GM21786 (cell line): ENCODE results near the gene LEMD3.

Experiments
- ATAC-seq: cut with Tn5 transposase; IDR thresholded peaks from one replicate; pipeline ENCODE4 v1.9.1; 2021; ENCODE audit not compliant: unreplicated experiment

Gene LEMD3

DNA sequence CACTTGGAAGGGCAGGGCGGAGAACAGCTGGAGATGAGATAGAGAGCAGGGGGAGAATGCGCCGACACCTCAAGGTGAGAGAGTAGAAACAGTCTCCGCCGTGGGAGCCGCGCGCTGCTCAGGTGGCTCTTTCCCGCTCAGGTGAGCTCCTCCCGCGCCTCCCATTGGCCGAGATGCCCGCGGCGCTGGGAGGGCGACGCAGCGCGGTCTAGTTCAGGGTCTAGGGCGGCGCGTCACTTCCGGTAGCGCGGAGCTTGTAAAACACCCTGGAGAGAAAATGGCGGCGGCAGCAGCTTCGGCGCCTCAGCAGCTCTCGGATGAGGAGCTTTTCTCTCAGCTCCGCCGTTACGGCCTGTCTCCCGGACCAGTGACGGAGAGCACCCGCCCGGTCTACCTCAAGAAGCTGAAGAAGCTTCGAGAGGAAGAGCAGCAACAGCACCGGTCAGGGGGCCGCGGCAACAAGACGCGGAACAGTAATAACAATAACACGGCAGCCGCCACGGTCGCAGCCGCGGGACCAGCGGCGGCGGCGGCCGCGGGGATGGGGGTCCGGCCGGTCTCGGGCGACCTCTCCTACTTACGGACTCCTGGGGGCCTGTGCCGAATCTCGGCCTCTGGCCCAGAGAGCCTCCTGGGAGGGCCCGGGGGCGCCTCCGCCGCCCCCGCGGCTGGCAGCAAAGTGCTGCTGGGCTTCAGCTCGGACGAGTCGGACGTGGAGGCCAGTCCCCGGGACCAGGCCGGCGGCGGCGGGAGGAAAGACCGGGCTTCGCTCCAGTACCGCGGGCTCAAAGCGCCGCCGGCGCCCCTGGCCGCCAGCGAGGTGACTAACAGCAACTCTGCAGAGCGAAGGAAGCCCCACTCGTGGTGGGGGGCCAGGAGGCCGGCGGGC, at the start of gene LEMD3:
Gene LEMD3, plus strand, starts transcription at position 264 of the 889 bp plus-strand sequence. Its CDS starts 14 bp downstream, at position 278.
- ATAC-seq: peak; percentile 90

DNA sequence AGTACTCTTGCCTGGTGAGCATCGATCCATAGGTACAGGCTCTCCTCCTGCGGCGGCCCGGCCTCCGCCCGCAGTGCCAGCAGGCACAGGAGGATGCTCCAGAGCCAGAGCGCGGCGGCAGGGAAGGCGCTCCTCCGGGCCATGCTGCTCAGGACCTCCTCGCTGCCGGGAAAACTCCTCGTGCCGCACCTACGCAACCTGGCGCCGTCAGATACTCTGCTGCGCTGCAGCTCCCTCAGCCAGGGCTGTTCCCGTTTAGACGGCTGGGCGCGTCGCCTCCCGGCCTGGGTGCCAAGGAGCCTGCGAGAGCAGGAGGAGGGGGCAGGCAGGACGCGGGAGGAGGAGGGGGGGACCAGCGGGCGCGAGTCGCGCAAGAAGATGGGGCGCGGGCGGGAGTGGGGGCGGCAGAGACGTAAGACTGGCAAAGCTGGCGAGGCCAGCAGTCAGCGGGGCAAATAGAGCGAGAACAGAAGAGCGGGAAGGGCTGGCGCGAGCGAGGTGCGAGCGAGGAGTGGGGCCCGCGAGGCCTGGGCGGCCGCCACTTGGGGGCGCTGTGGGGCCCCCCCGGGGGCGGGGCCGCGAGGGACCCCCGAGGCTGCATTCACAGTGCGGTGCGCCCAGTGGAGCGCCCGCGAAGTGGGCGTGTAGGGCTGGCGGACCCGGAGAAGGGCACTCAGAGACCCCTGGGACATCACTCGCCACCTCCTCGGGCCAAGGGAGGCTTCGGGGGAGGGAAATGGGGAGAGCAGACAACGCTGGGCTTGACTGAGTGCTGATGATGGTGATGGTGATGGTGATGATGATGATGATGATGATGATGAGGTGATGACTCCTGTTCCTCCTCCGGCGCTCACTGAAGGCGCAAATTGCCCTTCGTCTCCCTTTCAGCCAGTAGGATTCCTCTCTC, 48.1 kb upstream of the LEMD3 start, which contains the start of gene WIF1:
Gene WIF1, minus strand, starts transcription at position 257 of the 907 bp plus-strand sequence. Its CDS starts 114 bp downstream, at position 143.
- peak; percentile 74 for ATAC-seq

DNA sequence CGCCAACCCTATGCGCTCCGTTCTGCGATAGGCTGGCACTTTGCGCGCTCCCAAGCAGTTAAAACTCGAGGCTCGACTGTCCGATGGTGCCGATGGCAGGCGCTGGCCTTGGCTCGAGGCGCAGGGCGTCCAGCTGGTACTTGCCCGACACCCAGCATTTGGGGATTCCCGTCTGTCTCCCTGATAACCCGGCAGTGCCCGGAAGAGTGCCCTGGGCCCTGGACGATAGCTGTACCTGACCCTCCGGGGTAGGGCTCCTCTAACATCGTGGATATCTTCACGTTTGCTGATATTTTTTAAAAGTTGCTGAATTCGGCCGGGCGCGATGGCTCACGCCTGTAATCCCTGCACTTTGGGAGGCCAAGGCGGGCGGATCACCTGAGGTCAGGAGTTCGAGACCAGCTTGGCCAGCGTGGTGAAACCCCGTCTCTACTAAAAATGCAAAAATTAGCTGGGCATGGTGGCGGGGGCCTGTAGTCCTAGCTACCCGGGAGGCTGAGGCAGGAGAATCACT, 47.4 kb upstream of the LEMD3 start:
- no peak for ATAC-seq

DNA sequence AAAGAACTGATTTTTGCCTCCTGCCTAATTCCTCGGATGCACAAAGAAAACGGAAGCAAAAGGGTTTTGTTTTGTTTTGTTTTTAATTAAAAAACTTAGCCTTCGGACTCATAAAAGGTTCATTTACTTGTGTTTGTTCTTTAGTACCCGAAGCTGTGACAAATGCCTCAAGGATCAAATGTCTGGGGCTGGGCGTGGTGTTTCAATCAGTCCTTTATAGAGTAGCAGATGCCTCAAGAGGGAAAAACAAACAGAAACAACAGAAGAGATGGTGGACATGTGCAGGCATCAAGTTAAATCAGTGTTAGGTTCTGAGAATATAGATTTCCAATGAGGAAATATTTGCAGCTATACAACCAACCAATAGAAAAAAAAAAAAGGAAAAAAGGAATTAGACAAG, 46.7 kb upstream of the LEMD3 start:
- ATAC-seq: no peak

DNA sequence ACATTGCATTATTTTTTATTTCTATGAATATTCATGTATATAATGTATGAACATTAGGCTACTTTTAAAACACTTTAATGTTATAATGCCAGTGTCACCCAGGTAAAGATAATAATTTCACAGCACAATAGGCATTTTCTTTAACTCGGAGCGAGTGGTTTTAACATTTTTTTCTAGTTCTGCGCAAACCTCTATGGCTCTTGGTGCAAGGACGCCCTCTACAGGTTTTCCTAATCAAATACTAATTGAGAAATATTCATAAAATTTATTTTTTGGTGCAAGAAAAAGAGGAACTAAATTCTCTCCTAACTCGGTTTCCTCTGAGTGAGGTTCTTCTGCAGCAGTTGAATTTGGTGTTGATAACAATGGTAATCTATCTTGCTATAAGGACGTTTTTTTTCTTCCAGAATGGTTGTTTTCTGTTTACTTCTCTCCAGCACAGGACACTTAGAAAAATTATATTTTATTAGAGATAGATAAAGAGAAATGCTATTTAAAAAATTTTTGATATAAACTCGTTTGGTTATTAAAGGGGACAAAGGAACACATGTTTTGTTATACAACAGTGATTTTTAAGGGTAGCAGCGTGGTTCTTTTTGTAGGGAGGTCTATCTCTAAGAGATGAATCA, 45.8 kb upstream of the LEMD3 start:
- no peak for ATAC-seq

DNA sequence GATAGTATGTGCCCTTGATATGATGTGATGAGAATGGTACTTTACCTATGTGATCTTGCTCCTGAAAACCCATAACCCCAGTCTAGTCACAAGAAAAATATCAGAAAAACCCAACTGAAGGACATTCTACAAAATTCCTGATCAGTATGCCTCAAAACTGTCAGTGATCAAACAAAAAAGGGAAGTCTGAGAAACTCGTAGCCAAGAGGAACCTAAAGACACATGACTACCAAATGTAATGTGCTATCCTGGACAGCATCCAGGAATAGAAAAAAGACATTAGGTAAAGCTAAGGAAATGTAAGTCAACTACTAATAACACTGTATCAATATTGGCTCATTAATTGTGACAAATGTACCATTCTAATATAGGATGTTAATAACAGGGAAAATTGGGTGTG, 44.1 kb upstream of the LEMD3 start:
- no peak for ATAC-seq

DNA sequence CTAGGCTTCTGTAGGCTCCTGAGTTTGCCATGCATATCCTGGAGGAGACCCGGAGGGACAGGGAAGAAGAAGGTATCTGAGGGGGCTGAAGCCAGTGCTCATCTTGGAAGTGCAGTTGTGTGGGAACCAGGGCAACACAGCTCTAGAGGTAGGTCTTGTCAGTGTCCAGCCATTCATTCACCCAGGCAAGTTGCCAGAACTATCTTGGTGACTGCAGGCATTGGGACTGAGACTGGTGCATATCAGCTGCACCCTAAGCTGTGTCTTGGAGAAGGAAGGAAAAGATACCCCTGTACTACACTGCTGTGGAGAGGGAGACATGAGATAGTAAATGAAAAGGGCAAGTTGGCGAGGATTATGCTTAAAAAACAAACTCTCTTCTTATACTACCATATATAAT, 43.4 kb upstream of the LEMD3 start:
- no peak for ATAC-seq

DNA sequence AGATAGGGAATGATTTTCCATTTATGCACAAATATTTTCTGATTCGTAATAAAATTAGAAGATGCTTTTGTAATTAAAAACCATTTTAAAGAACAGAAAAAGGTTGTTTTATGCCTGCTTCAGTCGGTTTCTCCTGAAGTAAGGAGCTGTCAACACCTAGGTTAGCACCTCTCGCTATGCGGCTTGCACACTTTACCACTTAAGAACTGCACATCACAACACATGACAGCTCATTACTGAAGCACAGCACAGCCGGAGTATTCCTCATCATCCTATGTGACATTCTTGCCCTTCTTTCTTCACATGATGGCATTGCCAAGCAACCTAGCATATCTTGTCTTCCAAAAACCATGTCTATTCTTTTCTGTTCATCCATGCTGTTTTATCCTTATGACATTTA, 42.9 kb upstream of the LEMD3 start:
- no peak for ATAC-seq

DNA sequence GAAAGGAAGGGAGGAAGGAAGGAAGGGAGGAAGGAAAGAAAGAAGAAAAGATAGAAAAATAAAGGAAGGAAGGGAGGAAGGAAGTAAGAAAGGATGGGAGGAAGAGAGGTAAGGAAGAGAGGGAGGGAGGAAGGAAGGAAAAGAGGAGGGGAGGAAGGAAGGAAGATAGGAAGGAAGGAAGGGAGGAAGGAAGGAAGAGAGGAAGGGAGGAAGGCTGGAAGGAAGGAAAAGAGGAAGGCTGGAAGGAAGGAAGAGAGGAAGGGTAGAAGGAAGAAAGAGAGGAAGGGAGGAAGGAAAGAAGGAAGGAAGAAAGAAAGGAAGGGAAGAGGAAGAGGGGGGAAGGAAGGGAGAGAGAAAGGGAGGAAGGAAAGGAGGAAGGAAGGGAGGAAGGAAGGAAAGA, 35.5 kb upstream of the LEMD3 start:
- no peak for ATAC-seq

DNA sequence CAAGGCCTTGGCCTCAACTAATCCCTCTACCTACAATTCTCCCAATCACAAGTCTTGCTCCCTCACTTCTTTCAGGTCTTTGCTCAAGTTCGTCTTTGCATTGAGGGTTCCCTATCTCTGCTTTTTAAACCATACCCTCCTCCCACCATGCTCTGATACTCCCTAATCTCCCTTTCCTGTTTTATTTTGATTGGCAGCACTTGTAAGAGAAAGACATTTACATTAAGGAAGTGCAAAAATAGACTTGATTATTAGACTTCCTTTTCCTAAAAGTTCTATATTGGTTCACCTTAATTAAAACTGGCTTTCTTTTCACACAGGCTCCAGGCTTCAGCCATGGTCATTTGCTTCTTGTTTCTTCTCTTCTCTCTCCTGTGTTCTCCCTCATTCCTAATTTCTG, 30.0 kb upstream of the LEMD3 start:
- ATAC-seq: no peak

DNA sequence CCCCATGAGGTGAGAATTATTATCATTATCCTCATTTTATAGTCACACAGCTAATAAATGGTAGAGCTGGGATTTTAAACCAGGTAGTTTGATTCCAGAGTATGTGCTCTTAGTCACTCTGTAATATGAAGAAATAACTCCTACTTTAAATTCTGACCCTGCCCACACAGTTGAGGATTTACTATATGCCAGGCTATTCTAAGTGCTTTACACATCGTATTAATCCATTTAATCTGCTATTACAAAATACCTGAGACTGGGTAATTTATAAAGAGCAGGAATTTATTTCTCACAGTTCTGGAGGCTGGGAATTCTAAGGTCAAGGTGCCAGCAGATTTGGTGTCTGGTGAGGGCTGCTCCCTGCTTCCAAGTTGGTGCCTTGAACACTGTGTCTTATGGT, 28.6 kb upstream of the LEMD3 start:
- ATAC-seq: no peak

DNA sequence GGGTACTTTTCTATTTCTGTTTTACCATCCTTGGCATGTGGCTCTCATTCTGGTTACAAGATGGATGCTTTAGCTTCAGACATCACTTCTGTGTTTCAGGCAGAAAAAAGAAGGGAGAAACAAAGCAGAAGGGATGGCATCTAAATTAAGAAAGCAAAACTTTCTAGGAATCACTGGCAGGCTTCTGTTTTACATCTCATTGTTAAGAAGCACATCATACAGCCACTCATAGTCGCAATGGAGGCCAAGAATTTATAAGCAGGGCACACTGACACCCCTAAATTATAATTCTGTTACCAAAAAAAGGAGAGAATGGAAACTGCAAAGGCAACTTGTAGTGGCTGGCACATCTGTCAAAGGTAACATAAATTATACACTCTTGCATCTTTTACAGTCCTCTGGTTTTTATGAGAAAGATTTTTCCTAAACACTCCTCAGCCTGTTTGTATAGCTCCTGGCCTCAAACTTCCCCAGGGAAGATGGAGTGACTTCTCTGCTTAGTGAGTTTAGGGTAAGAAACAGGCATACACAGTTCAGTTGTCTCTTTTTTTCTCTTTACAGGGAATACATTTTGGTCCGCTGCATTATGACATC, 22.0 kb upstream of the LEMD3 start:
- no peak for ATAC-seq

DNA sequence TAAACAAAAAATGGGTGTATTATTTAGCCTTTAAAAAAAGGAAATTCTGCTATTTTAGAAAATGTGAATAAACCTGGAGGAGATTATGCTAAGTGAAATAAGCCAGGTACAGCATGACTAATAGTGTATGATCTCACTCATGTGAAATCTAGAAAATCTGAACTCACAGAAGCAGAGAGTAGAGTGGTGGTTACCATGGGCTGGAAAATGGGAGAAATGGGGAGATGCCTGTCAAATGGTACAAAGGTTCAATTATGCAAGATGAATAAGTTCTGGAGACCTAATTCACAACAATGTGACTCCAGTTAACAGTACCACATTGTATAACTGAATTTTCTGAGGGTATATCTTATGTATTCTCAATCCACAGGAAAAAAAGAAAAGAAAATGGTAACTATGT, 17.4 kb upstream of the LEMD3 start:
- no peak for ATAC-seq

DNA sequence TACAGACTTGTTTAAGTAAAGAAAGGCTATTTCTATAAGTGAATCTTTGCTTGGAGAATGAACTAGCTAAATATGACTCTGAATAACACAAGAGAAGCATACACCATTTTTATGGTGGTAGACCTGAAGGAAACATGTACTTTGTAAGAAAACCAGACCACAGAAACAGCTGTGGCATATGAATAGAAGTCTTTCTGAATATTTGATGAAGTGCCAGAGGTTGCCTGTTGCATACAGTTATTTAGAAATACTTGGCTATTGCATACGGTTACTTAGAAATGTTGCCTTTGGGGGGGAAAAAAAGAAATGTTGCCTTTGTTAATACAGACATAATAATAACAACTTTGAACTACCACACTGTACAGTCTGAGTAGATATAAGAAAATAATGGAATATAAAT, 16.8 kb upstream of the LEMD3 start:
- ATAC-seq: no peak

DNA sequence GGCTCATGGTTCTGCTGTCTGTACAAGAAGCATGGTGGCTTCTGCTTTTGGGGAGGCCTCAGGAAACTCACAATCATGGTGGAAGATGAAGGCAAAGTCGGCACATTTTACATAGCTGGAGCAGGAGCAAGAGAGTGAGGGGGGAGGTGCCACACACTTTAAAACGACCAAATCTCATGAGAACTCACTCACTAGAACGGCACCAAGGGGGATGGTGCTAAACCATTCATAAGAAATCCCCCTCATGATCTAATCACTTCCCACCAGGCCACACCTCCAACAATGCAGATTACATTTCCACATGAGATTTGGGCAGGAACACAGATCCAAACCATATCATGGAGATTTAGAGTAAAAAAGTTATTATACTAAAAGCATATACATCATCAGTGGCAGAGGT, 13.6 kb upstream of the LEMD3 start:
- peak; percentile 23 for ATAC-seq

DNA sequence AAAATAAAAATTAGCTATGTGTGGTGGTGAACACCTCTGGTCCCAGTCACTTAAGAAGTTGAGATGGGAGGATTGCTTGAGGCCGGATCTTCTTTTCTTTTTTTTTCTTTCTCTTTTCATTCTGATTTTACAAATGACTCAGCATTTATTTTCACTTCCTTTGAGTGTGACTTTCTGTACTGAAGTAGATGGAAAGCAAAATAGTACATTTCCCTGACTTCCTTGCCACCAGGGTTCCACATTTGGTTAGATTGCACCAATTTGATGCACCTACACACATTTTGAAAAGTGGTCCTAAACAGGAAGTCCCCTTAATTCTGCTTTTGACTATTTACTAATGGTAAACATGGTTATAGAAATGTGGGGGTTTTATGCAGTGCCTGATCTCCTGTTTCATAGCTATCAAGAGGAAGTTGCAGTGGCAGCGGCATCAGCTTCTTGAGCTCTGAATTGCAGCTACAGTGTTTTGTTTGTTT, 13.0 kb upstream of the LEMD3 start:
- ATAC-seq: peak; percentile 94

DNA sequence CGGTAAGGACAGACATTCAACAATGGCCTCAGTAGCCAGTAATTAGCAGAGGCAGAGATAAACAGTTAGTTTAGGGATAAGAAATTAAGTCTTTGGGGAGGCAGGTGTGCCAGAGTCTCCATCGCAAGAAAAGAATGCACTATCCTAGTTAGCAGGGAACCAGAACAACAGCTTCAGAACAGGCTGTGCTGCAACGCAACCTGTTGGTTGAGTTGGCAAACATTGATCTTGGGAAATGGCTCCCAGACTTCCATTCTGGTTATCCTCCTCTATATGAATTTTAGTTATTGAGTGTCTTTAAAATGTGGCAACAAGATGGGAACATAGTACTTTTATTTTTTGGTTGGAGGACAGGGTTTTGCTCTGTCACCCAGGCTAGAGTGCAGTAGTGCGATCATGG, 12.3 kb upstream of the LEMD3 start:
- no peak for ATAC-seq

DNA sequence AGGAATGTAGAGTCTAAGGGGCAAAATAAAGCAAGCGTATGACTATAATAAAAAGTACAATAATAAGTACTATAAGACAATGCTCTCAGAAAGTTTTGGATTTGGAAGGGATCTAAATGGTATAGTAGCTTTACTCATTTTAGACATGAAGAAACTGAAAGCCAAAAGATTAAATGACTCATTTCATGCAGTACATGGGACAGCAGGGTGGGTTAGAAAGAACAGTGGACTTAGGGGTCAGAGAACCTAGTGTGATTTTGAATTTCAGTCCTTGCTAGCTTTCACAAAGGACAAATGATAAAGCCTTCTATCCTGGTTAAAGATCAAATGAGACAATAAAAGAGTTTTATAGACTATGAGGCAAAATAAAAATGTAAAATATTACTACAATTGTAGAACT, 6.8 kb upstream of the LEMD3 start:
- ATAC-seq: peak; percentile 68

DNA sequence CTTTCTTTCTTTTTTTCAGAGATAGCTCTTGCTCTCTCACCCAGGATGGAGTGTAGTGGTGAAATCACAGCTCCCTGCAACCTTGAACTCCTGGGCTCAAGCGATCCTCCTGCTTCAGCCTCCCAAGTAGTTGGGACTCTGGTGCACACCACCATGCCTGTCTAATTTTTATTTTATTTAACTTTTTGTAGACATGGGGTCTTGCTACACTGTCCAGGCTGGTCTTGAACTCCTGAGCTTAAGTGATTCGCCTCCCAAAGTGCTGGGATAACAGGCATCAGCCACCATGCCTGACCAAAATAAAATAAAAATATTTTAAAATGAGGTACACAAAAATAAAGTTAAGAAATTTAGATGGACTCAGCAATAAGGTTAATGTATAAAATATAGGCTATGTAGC, 5.1 kb upstream of the LEMD3 start:
- ATAC-seq: no peak

DNA sequence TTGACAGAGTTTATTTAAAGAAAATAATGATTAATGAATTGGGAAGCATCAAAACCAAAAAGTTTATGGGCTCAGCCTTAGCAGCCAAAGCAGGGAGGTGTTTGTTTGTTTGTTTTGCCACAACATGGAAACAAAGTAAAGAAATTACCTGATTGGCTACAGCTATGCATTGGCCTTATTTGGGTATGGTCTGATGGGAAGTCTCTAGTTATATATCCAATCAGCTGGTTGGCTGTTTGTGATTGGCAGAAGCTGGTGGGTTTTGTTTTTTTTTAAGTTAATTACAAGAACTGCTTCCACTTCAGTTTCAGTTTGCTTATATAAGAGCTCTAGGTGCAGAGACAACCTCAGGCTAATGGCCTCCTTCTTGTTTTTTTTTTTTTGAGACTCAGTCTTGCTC, 4.6 kb upstream of the LEMD3 start:
- ATAC-seq: no peak
